GM23338 (cell line): ENCODE data around the gene AEN. TPM values are rescaled to one million over a fixed set of nuclear protein-coding genes. Genes with fewer than 3 reads are reported as not detected.
A peak's percentile ranks its signal among the peaks of the same experiment; 100 is the strongest.

Experiments used
- ATAC-seq: fragments of 200-7000 bp; cut with Tn5 transposase; 3 replicates; pipeline ENCODE4 v1.9.1; 2020
- DNase-seq: peaks from one replicate; pipeline ENCODE4 v3.0.0-alpha.2; 2015; ENCODE audit warnings: low spot score
- H2AFZ ChIP-seq: fragments of 200-600 bp; sonication (generic); 2 replicates; pipeline ENCODE4 v1.8.0; 2016; ENCODE audit warnings: antibody characterized with exemption, mild to moderate bottlenecking, moderate library complexity
- H3F3A ChIP-seq: fragments of 200-600 bp; sonication (generic); replicated peaks from 2 replicates; pipeline ENCODE4 v1.8.0; 2017; ENCODE audit warnings: antibody characterized with exemption, mixed run types, low read depth
- H3K27ac ChIP-seq: fragments of 200-600 bp; sonication (generic); 2 replicates; pipeline ENCODE4 v1.6.1; 2016; ENCODE audit warnings: low read depth
- H3K27me3 ChIP-seq: fragments of 200-600 bp; sonication (generic); 2 replicates; pipeline ENCODE4 v1.8.0; 2016; ENCODE audit warnings: mild to moderate bottlenecking, mixed run types, moderate library complexity; ENCODE audit not compliant: insufficient read depth
- H3K36me3 ChIP-seq: fragments of 200-600 bp; sonication (generic); 2 replicates; pipeline ENCODE4 v1.8.0; 2016; ENCODE audit warnings: mild to moderate bottlenecking; ENCODE audit not compliant: insufficient read depth
- H3K4me1 ChIP-seq: fragments of 200-600 bp; sonication (generic); 2 replicates; pipeline ENCODE4 v1.8.0; 2016; ENCODE audit warnings: mild to moderate bottlenecking, moderate library complexity; ENCODE audit not compliant: insufficient read depth
- H3K4me2 ChIP-seq: fragments of 200-600 bp; sonication (generic); 2 replicates; pipeline ENCODE4 v1.7.1; 2017; ENCODE audit warnings: mixed run types
- H3K4me3 ChIP-seq: fragments of 200-600 bp; sonication (generic); 2 replicates; pipeline ENCODE4 v1.6.1; 2016; ENCODE audit warnings: mixed run types
- H3K79me2 ChIP-seq: fragments of 200-600 bp; sonication (generic); replicated peaks from 2 replicates; pipeline ENCODE4 v1.8.0; 2017; ENCODE audit warnings: mild to moderate bottlenecking; ENCODE audit not compliant: insufficient read depth
- H3K9me2 ChIP-seq: fragments of 200-600 bp; sonication (generic); 2 replicates; pipeline ENCODE4 v1.8.0; 2017; ENCODE audit not compliant: insufficient read depth
- H4K20me1 ChIP-seq: fragments of 200-600 bp; sonication (generic); replicated peaks from 2 replicates; pipeline ENCODE4 v1.8.0; 2017; ENCODE audit warnings: mild to moderate bottlenecking; ENCODE audit not compliant: insufficient read depth
- H3K27ac Mint-ChIP-seq: 2 replicates; pipeline ENCODE4 v1.8.0; 2020; ENCODE audit warnings: inconsistent platforms, mild to moderate bottlenecking, moderate library complexity, mixed read lengths
- H3K27me3 Mint-ChIP-seq: 3 replicates; pipeline ENCODE4 v1.8.0; 2022; ENCODE audit warnings: low read depth, mild to moderate bottlenecking, moderate library complexity, mixed read lengths, inconsistent platforms; ENCODE audit not compliant: insufficient read depth, poor library complexity
- H3K36me3 Mint-ChIP-seq: 3 replicates; pipeline ENCODE4 v1.8.0; 2021; ENCODE audit warnings: low read depth, mild to moderate bottlenecking, inconsistent platforms, moderate library complexity, mixed read lengths
- H3K4me1 Mint-ChIP-seq: 3 replicates; pipeline ENCODE4 v1.8.0; 2020; ENCODE audit warnings: mild to moderate bottlenecking, inconsistent platforms, mixed read lengths
- H3K4me3 Mint-ChIP-seq: 3 replicates; pipeline ENCODE4 v1.8.0; 2021; ENCODE audit warnings: moderate library complexity, mild to moderate bottlenecking, inconsistent platforms, mixed read lengths
- H3K9me3 Mint-ChIP-seq: 3 replicates; pipeline ENCODE4 v1.8.0; 2020; ENCODE audit warnings: moderate library complexity, mild to moderate bottlenecking, inconsistent platforms, mixed read lengths
- CREB1 ChIP-seq: fragments of 250-450 bp; sonication (Bioruptor Pico); IDR thresholded peaks from 2 replicates; pipeline ENCODE4 v1.5.0; 2020; ENCODE audit warnings: low read depth, mild to moderate bottlenecking, moderate library complexity
- EZH2 ChIP-seq: fragments of 200-600 bp; sonication (generic); IDR thresholded peaks from one replicate; pipeline ENCODE4 v1.8.0; 2017; ENCODE audit warnings: antibody characterized with exemption, mild to moderate bottlenecking, low read depth; ENCODE audit not compliant: unreplicated experiment
- EZH2phosphoT487 ChIP-seq: fragments of 200-600 bp; sonication (generic); IDR thresholded peaks from one replicate; pipeline ENCODE4 v1.8.1; 2018; ENCODE audit warnings: antibody characterized with exemption; ENCODE audit not compliant: unreplicated experiment
- JUNB ChIP-seq: IDR thresholded peaks from one replicate; pipeline ENCODE4 v1.6.1; 2016; ENCODE audit warnings: antibody characterized with exemption; ENCODE audit not compliant: unreplicated experiment
- NANOG ChIP-seq: IDR thresholded peaks from 2 replicates; pipeline ENCODE4 v1.6.1; 2016; ENCODE audit warnings: antibody characterized with exemption, borderline replicate concordance
- POLR2AphosphoS5 ChIP-seq: IDR thresholded peaks from 2 replicates; pipeline ENCODE4 v1.6.1; 2016; ENCODE audit warnings: antibody characterized with exemption, low read depth
- STAT1 ChIP-seq: IDR thresholded peaks from one replicate; pipeline ENCODE4 v1.6.1; 2016; ENCODE audit warnings: antibody characterized with exemption; ENCODE audit not compliant: unreplicated experiment
- ZNF114 ChIP-seq: fragments of 250-450 bp; sonication (Bioruptor Pico); IDR thresholded peaks from 2 replicates; pipeline ENCODE4 v1.5.0; 2020; ENCODE audit warnings: mild to moderate bottlenecking, moderate library complexity
- ZNF331 ChIP-seq: fragments of 250-450 bp; sonication (Bioruptor Pico); IDR thresholded peaks from 2 replicates; pipeline ENCODE4 v1.5.0; 2020; ENCODE audit warnings: low read depth, mild to moderate bottlenecking, moderate library complexity
- polyA plus RNA-seq: library from polyadenylated mRNA; unstranded; fragments of >200 nt; fragmentation: Nextera tagmentation; extraction: Ambion mirVana; gene quantifications from 2 replicates; pipeline ENCODE4 v1.2.1, GENCODE V29; 2016
- total RNA-seq: library from RNA; depleted of rRNA; stranded (reverse); fragments of >200 nt; shearing (Covaris generic); gene quantifications from 2 replicates; pipeline ENCODE4 v1.2.3, GENCODE V29; 2014
- TF ChIP-seq, protein P1 (sequence below): fragments of 250-450 bp; sonication (Bioruptor Pico); IDR thresholded peaks from 2 replicates; pipeline ENCODE4 v1.5.0; 2020; ENCODE audit warnings: mild to moderate bottlenecking, moderate library complexity
- TF ChIP-seq, protein P2 (sequence below): IDR thresholded peaks from 2 replicates; pipeline ENCODE4 v1.6.1; 2016; ENCODE audit warnings: antibody characterized with exemption
- TF ChIP-seq, protein P3 (sequence below): IDR thresholded peaks from one replicate; pipeline ENCODE4 v1.6.1; 2018; ENCODE audit warnings: antibody characterized with exemption; ENCODE audit not compliant: unreplicated experiment
- TF ChIP-seq, protein P4 (sequence below), 2 experiments: fragments of 200-600 bp in 1 of 2; sonication (generic) in 1 of 2; conservative IDR thresholded peaks; 2 replicates each; pipeline versions ENCODE4 v1.5.1 to v1.6.1; 2016 to 2017; ENCODE audit warnings: antibody characterized with exemption in 2 of 2, low read depth in 2 of 2, mild to moderate bottlenecking in 2 of 2, moderate library complexity in 1 of 2

AEN gene
- total and polyA plus RNA-seq, 2 experiments from 2014 or later: 82.3 to 220 TPM

DNA sequence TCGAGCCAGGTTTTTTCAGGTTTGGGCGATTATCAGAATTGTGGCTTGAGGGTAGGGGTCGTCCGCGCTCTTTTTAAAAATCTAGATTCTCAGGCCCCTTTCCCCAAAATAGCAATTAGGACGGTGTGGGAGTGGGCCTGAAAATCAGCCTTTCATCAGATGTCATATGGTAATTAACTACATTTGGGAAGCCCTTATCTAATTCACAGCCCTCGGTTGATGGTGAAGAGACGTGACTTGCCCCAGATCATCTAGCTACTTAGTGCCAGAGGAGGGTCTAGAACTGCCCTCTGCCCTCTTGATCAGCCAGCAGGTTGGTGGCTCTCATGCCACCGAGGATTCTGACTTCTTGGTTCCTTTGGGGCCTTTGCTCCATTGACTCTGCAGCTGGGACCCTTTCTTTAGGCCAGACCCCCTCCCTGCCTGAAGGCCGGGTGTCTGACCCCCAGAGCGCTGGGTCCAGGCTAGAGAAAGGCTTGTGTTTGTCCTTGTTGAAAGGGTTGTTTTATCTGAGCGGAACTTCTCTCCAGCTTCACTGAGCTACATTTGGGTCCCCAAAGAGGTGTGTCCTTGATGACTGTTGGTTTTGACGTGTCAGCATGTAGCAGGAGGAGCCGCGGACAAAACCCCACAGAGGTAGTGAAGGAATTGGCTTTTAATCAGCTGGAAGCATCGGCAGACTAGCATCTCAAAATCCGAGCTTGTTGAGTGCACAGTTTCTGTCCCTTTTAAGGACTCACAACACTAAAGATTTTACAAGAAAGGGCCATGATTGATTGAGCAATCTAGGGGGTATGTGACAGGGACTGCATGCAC is 857 bp downstream of the AEN start:
- Histone ChIP-seq H3K4me2 (peak overlapping the region; percentile 96), H3K4me1 (peaks cover 52% of the 10 kb centered on the region), H3F3A (0 out of 2 replicates have a peak, but pooled peaks cover 11% of the 10 kb centered on the region), H2AFZ (no peak overlapping the region), H3K9me2 (no peaks in the 10 kb centered on the region), H3K36me3 (peaks cover 29% of the 10 kb centered on the region), H3K4me3 (peak overlapping the region; percentile 100), H3K27ac (peak overlapping the region; percentile 87), H4K20me1 (peaks cover 49% of the 10 kb centered on the region), H3K79me2 (peaks cover 57% of the 10 kb centered on the region), H3K27me3 (no peaks in the 10 kb centered on the region)
- Mint-ChIP-seq H3K27me3 (peaks cover 7% of the 10 kb centered on the region), H3K4me3 (peak overlapping the region; percentile 89), H3K9me3 (no peaks in the 10 kb centered on the region; the same call in 2 of the 3 replicates), H3K4me1 (peaks cover 61% of the 10 kb centered on the region), H3K36me3 (peaks cover 54% of the 10 kb centered on the region), H3K27ac (peak overlapping the region; percentile 92)
- no peak for TF ChIP-seq CREB1
- no peak; the same call in 1 of the 2 replicates for TF ChIP-seq POLR2AphosphoS5
- no peak for TF ChIP-seq ZNF331
- TF ChIP-seq, protein P1, sequence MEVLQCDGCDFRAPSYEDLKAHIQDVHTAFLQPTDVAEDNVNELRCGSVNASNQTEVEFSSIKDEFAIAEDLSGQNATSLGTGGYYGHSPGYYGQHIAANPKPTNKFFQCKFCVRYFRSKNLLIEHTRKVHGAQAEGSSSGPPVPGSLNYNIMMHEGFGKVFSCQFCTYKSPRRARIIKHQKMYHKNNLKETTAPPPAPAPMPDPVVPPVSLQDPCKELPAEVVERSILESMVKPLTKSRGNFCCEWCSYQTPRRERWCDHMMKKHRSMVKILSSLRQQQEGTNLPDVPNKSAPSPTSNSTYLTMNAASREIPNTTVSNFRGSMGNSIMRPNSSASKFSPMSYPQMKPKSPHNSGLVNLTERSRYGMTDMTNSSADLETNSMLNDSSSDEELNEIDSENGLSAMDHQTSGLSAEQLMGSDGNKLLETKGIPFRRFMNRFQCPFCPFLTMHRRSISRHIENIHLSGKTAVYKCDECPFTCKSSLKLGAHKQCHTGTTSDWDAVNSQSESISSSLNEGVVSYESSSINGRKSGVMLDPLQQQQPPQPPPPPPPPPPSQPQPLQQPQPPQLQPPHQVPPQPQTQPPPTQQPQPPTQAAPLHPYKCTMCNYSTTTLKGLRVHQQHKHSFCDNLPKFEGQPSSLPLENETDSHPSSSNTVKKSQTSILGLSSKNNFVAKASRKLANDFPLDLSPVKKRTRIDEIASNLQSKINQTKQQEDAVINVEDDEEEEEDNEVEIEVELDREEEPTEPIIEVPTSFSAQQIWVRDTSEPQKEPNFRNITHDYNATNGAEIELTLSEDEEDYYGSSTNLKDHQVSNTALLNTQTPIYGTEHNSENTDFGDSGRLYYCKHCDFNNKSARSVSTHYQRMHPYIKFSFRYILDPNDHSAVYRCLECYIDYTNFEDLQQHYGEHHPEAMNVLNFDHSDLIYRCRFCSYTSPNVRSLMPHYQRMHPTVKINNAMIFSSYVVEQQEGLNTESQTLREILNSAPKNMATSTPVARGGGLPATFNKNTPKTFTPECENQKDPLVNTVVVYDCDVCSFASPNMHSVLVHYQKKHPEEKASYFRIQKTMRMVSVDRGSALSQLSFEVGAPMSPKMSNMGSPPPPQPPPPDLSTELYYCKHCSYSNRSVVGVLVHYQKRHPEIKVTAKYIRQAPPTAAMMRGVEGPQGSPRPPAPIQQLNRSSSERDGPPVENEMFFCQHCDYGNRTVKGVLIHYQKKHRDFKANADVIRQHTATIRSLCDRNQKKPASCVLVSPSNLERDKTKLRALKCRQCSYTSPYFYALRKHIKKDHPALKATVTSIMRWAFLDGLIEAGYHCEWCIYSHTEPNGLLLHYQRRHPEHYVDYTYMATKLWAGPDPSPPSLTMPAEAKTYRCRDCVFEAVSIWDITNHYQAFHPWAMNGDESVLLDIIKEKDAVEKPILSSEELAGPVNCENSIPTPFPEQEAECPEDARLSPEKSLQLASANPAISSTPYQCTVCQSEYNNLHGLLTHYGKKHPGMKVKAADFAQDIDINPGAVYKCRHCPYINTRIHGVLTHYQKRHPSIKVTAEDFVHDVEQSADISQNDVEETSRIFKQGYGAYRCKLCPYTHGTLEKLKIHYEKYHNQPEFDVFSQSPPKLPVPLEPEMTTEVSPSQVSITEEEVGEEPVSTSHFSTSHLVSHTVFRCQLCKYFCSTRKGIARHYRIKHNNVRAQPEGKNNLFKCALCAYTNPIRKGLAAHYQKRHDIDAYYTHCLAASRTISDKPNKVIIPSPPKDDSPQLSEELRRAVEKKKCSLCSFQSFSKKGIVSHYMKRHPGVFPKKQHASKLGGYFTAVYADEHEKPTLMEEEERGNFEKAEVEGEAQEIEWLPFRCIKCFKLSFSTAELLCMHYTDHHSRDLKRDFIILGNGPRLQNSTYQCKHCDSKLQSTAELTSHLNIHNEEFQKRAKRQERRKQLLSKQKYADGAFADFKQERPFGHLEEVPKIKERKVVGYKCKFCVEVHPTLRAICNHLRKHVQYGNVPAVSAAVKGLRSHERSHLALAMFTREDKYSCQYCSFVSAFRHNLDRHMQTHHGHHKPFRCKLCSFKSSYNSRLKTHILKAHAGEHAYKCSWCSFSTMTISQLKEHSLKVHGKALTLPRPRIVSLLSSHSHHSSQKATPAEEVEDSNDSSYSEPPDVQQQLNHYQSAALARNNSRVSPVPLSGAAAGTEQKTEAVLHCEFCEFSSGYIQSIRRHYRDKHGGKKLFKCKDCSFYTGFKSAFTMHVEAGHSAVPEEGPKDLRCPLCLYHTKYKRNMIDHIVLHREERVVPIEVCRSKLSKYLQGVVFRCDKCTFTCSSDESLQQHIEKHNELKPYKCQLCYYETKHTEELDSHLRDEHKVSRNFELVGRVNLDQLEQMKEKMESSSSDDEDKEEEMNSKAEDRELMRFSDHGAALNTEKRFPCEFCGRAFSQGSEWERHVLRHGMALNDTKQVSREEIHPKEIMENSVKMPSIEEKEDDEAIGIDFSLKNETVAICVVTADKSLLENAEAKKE: no peak
- no peak for TF ChIP-seq EZH2
- TF ChIP-seq, protein P2, sequence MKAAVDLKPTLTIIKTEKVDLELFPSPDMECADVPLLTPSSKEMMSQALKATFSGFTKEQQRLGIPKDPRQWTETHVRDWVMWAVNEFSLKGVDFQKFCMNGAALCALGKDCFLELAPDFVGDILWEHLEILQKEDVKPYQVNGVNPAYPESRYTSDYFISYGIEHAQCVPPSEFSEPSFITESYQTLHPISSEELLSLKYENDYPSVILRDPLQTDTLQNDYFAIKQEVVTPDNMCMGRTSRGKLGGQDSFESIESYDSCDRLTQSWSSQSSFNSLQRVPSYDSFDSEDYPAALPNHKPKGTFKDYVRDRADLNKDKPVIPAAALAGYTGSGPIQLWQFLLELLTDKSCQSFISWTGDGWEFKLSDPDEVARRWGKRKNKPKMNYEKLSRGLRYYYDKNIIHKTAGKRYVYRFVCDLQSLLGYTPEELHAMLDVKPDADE: no peak
- TF ChIP-seq, protein P3, sequence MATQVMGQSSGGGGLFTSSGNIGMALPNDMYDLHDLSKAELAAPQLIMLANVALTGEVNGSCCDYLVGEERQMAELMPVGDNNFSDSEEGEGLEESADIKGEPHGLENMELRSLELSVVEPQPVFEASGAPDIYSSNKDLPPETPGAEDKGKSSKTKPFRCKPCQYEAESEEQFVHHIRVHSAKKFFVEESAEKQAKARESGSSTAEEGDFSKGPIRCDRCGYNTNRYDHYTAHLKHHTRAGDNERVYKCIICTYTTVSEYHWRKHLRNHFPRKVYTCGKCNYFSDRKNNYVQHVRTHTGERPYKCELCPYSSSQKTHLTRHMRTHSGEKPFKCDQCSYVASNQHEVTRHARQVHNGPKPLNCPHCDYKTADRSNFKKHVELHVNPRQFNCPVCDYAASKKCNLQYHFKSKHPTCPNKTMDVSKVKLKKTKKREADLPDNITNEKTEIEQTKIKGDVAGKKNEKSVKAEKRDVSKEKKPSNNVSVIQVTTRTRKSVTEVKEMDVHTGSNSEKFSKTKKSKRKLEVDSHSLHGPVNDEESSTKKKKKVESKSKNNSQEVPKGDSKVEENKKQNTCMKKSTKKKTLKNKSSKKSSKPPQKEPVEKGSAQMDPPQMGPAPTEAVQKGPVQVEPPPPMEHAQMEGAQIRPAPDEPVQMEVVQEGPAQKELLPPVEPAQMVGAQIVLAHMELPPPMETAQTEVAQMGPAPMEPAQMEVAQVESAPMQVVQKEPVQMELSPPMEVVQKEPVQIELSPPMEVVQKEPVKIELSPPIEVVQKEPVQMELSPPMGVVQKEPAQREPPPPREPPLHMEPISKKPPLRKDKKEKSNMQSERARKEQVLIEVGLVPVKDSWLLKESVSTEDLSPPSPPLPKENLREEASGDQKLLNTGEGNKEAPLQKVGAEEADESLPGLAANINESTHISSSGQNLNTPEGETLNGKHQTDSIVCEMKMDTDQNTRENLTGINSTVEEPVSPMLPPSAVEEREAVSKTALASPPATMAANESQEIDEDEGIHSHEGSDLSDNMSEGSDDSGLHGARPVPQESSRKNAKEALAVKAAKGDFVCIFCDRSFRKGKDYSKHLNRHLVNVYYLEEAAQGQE: no peak
- TF ChIP-seq ZNF114 (CRISPR knock-in tag): no peak
- no peak for TF ChIP-seq JUNB
- TF ChIP-seq STAT1: no peak
- TF ChIP-seq, protein P4, sequence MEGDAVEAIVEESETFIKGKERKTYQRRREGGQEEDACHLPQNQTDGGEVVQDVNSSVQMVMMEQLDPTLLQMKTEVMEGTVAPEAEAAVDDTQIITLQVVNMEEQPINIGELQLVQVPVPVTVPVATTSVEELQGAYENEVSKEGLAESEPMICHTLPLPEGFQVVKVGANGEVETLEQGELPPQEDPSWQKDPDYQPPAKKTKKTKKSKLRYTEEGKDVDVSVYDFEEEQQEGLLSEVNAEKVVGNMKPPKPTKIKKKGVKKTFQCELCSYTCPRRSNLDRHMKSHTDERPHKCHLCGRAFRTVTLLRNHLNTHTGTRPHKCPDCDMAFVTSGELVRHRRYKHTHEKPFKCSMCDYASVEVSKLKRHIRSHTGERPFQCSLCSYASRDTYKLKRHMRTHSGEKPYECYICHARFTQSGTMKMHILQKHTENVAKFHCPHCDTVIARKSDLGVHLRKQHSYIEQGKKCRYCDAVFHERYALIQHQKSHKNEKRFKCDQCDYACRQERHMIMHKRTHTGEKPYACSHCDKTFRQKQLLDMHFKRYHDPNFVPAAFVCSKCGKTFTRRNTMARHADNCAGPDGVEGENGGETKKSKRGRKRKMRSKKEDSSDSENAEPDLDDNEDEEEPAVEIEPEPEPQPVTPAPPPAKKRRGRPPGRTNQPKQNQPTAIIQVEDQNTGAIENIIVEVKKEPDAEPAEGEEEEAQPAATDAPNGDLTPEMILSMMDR (conservative IDR thresholded peaks at IDR 0.05; ENCODE audit: low read depth in 2 of 2): no peak
- no peak for TF ChIP-seq NANOG
- TF ChIP-seq EZH2phosphoT487: no peak
- ATAC-seq (no peak), DNase-seq (no peak)
